ENCODE results near the gene WDR17.

- no peak for TF ChIP-seq CTCF (IDR thresholded peaks at IDR 0.05)
- TF ChIP-seq EZH2 (IDR thresholded peaks at IDR 0.05; ENCODE audit: borderline replicate concordance, insufficient read depth, low read depth, low read length, poor library complexity, severe bottlenecking) = no peak
Observed at GRCh38 chr4:176226736-176227135, 161.1 kb downstream of the WDR17 start.

Measured in B cell (primary cell).